Ectodermal cell (in vitro differentiated cells): ENCODE results near the gene NFKBIA.
"Not testable (repeated sequence)": the region's sequence is repeated elsewhere in the genome, so short reads cannot be mapped to it uniquely, and the experiment has no call there.

Source experiments
- H3K27ac ChIP-seq: 2 replicates; pipeline ENCODE4 v1.7.0; 2013; ENCODE audit warnings: mild to moderate bottlenecking, low read depth, low read length; ENCODE audit not compliant: insufficient read depth, poor library complexity, severe bottlenecking
- H3K27me3 ChIP-seq: 2 replicates; pipeline ENCODE4 v1.7.0; 2013; ENCODE audit warnings: mild to moderate bottlenecking, low read length; ENCODE audit not compliant: insufficient read depth, control insufficient read depth, poor library complexity, severe bottlenecking
- H3K36me3 ChIP-seq: one replicate; pipeline ENCODE4 v1.7.0; 2013; ENCODE audit warnings: low read length; ENCODE audit not compliant: control insufficient read depth, insufficient read depth
- H3K4me1 ChIP-seq: one replicate; pipeline ENCODE4 v1.7.0; 2013; ENCODE audit warnings: low read length; ENCODE audit not compliant: control insufficient read depth, insufficient read depth
- H3K4me3 ChIP-seq: 2 replicates; pipeline ENCODE4 v1.7.0; 2013; ENCODE audit warnings: low read depth, low read length, control low read depth; ENCODE audit not compliant: insufficient read depth
- H3K9me3 ChIP-seq: 2 replicates; pipeline ENCODE4 v1.7.0; 2013; ENCODE audit warnings: mild to moderate bottlenecking, low read length, moderate library complexity; ENCODE audit not compliant: control insufficient read depth
- WGBS, 2 experiments: methylation state at CpG; one replicate each; pipeline ENCODE4 v1.1.7; 2013; ENCODE audit warnings: missing lambda C conversion rate in 2 of 2; 5-methylcytosine and 5-hydroxymethylcytosine counted together

The NFKBIA gene

DNA sequence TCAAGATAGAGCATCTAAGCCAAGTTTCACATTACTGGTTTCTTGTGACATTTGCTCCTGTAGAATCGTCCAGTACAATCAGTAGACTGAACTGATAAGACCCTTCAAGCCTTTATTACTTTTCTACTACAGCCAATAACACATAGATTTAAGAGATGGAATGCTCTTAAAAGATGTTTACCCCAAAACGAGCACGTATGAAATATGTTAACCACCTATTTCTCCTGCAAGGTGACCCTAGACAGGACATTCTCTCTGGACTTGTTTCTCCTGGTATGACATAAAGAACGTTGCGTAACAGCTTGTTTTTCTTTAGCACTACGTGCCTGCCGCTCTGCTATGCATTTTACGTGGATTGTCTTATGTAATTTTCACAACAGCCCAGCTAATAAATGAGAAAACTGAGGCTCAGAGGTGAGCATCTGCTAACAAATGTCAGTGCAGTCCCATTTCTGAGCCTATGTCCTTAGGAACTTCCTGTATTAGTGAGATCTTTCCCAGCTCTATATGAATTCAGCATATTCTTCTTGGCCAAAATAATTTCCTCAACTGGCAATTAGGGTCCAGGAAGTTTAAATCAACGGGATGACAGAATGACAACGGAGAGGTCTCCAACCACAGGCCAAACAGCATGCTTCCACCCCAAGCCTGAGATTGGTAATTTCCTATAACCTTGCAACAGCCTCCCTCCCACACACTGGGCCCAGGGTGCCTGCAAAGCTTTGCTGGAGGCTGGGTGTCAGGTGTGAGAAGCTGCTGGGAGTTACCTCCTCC lies 3.7 kb downstream of the NFKBIA start:
- peaks cover 14% of the 10 kb centered on the region for H3K4me1 ChIP-seq
- 85 to 86% methylated on average over 10 of the region's 10 CpGs for WGBS, 2 experiments
- no peaks in the 10 kb centered on the region for H3K27me3 ChIP-seq
- H3K36me3 ChIP-seq, result peaks cover 14% of the 10 kb centered on the region
- no peak overlapping the region for H3K4me3 ChIP-seq
- H3K27ac ChIP-seq, result no peak overlapping the region
- H3K9me3 ChIP-seq, result no peaks in the 10 kb centered on the region

DNA sequence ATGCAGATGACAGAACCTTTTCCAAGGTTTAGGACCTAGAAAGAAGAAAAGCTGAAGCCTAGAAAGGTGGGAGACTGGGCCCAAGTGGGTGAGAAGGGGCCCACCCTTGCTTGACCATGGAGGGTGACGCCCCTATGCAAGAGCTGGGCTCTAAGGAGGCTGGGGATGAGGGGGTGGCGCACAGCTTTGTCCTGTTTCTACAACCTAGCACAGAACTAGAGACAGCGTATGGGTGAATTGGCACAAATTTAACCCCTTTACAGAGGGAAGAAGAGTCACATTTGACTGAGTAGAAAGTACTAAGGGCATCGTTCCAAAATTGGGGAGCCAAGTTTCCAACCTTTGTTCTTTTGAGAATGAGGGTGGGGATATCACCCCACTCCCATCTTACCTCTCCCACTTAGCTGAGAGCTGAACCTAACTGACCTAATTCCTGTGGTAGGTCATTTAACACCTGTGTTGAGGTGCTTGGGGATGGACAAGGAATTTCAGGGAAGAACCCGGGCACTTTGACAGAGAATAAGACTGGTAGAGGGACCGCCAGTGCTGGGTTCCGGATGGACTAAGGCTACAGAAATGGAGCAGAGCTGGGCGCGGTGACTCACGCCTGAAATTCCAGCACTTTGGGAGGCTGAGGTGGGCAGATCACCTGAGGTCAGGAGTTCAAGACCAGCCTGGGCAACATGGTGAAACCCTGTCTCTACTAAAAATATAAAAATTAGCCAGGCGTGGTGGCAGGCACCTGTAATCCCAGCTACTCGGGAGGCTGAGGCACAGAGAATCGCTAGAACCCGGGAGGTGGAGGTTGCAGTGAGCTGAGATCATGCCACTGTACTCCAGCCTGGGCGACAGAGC lies 5.2 kb downstream of the NFKBIA start:
- H3K27ac ChIP-seq, result no peak overlapping the region
- WGBS, 2 experiments, result 91 to 94% methylated on average over 13 to 15 of the region's 15 CpGs
- peaks cover 14% of the 10 kb centered on the region for H3K36me3 ChIP-seq
- peaks cover 6% of the 10 kb centered on the region for H3K4me1 ChIP-seq
- no peaks in the 10 kb centered on the region for H3K27me3 ChIP-seq
- no peak overlapping the region for H3K4me3 ChIP-seq
- no peaks in the 10 kb centered on the region for H3K9me3 ChIP-seq

DNA sequence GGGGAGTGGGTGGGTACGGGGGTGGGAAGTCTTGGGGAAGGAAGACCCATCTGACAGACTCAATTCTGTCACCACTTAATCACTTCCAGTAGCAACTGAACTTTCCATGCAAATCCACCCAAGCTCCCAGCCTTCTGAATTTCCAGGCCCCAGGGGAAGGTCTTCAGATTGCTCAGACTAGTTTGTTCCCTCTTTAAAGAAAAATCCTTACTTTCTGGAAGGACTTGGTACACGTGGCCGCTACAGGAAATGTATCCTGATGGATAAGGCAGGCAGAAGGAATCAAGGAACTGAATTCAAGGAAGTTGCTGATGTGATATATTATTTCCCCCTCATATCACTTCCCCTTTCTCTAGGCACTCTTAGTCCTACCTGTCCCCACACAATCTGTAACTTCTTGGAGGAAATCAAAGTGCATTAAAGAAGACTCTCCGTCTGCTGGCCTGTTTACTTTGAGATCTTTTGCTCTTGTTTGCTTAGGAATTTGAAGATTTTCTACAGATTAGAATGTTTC lies 6.4 kb downstream of the NFKBIA start:
- no peaks in the 10 kb centered on the region for H3K27me3 ChIP-seq
- H3K27ac ChIP-seq, result no peak overlapping the region
- H3K9me3 ChIP-seq, result no peaks in the 10 kb centered on the region
- peaks cover 14% of the 10 kb centered on the region for H3K36me3 ChIP-seq
- 59 to 100% methylated on average over 1 to 3 of the region's 4 CpGs for WGBS, 2 experiments
- H3K4me1 ChIP-seq, result peaks cover 1% of the 10 kb centered on the region
- no peak overlapping the region for H3K4me3 ChIP-seq

DNA sequence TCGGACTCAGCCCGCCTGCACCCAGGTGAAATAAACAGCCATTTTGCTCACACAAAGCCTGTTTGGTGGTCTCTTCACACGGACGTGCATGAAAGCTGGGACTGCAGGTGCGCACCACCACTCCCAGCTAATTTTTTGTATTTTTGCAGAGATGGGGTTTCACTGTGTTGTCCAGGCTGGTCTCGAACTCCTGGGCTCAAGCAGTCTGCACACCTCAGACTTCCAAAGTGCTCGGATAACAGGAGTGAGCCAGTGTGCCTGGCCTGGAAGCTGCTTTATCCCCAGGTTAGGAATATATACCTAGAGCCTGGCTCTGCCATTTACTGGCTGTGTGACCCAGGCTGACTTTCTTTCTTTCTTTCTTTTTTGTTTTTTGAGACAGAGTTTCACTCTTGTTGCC lies 7.9 kb downstream of the NFKBIA start:
- not testable (repeated sequence) for H3K27ac ChIP-seq

DNA sequence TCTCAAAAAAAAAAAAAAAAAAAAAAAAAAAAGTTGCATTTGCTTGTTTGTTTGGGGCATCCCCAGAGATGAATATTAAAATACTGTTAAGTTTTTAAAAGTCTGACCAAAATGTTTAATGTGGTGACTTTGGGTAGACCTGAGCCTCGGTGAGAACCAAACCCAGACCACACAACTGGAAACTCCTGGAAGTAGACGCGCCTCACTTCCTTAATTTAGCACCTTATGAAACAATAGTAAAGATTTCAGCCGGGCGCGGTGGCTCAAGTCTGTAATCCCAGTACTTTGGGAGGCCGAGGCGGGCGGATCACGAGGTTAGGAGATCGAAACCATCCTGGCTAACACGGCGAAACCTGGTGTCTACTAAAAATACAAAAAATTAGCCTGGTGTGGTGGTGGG lies 9.3 kb downstream of the NFKBIA start:
- WGBS, 2 experiments, result 89 to 96% methylated on average over 13 of the region's 13 CpGs
- Histone ChIP-seq H3K4me1 (no peaks in the 10 kb centered on the region), H3K4me3 (no peak overlapping the region), H3K36me3 (no peaks in the 10 kb centered on the region), H3K27ac (no peak overlapping the region), H3K9me3 (no peaks in the 10 kb centered on the region), H3K27me3 (no peaks in the 10 kb centered on the region)

More for the DNA sequence above, 7.9 kb downstream of the NFKBIA start:
- H3K4me3 ChIP-seq, H3K27me3 ChIP-seq, H3K9me3 ChIP-seq, H3K36me3 ChIP-seq, H3K4me1 ChIP-seq: not testable (repeated sequence)
- WGBS, 2 experiments, result 93 to 95% methylated on average over 7 of the region's 7 CpGs

DNA sequence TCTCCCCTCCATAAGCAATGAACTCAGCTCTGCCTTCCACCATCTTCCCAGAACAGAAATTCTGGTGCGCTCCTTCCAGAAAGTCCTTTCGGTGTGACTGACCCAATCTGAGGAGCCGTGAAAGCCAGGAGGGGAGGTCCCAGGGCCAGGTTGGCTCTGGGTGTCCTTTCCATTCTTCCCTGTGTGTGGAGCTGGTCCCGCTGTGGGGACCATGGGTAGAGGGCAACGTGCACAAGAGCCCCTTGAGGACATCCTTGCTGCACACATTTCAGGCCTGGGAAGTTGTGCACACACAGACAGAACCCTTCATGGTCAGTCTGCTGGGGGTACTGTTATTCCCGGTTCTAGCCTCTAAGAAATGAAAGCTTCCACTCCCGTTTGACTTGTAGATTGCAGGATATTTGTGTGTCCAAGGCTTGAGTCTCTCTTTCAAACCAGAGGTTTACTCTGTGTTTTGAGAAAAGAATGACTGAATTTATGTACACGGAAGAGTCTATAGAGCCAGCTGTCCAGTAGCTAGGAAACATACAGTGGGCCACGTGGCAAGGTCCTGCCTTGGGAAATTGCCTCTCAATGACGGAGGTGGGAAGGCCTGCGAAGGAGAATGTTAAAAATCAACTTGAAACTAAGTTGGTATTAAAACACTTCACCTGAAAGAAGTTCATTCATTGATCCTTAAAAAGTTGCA lies 10.1 kb downstream of the NFKBIA start:
- Histone ChIP-seq H3K27me3 (no peaks in the 10 kb centered on the region), H3K4me3 (no peak overlapping the region), H3K4me1 (no peaks in the 10 kb centered on the region), H3K9me3 (no peaks in the 10 kb centered on the region), H3K27ac (no peak overlapping the region), H3K36me3 (no peaks in the 10 kb centered on the region)
- WGBS, 2 experiments, result 90 to 91% methylated on average over 11 of the region's 11 CpGs

DNA sequence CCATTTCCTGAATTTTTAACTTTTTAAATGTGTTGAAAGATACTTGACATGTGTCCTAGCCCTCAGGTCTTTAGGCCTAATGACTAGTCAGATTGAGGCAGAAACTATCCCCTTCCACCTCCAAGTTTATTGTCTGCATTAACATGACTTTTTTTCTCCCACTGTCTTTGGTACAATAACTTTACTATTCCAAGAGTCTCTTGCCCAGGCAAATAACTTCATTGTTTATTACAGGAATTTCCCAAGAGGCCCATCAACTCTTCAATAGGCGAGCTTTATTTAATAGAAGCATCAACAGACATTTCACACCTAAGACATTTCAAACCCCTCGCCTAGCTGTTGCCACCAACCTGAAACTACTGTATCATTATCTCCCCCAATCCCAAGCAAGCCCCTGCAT lies 10.7 kb downstream of the NFKBIA start:
- H3K4me3 ChIP-seq, result no peak overlapping the region
- no peaks in the 10 kb centered on the region for H3K36me3 ChIP-seq
- H3K9me3 ChIP-seq, result no peaks in the 10 kb centered on the region
- H3K4me1 ChIP-seq, result no peaks in the 10 kb centered on the region
- H3K27ac ChIP-seq, result no peak overlapping the region
- no peaks in the 10 kb centered on the region for H3K27me3 ChIP-seq
- 91 to 97% methylated on average over 2 of the region's 2 CpGs for WGBS, 2 experiments

DNA sequence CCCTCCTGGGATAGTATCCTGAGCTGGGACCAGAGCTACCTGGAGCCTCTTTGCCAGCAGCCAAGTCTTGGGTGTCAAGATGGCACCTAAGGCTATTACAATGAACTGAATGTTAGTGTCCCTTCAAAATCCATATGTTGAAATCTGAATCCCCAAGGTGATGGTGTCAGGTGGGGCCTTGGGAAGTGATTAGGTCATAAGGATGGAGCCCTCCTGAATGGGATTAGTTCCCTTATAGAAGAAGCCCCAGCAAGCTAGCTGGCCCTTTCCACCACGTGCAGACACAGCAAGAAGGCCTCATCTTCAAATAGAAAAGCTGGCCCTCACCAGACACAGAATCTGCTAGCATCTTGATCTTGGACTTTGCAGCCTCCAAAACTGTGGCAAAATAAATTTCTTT lies 12.4 kb downstream of the NFKBIA start:
- Histone ChIP-seq H3K27ac (no peak overlapping the region), H3K36me3 (no peaks in the 10 kb centered on the region), H3K4me3 (no peak overlapping the region), H3K4me1 (no peaks in the 10 kb centered on the region), H3K27me3 (no peaks in the 10 kb centered on the region), H3K9me3 (no peaks in the 10 kb centered on the region)
- 81 to 94% methylated on average over 1 of the region's 1 CpG for WGBS, 2 experiments

DNA sequence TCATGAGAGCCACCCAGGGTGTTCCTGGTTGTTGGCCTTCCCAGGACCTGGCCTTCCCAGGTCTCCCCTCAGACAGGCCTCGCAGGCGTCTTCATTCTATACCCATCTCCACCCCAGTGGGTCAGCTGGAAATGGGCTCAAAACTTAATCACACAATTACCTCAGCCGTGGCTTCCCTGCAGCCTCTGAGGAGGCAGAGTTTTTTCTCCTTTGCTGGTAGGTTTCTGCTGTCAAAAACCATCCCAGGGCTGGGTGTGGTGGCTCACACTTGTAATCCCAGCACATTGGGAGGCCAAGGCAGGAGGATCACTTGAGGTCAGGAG lies 13.2 kb downstream of the NFKBIA start:
- Histone ChIP-seq H3K27ac (no peak overlapping the region), H3K27me3 (no peaks in the 10 kb centered on the region), H3K36me3 (no peaks in the 10 kb centered on the region), H3K4me1 (no peaks in the 10 kb centered on the region), H3K9me3 (no peaks in the 10 kb centered on the region), H3K4me3 (no peak overlapping the region)
- 94 to 95% methylated on average over 3 of the region's 3 CpGs for WGBS, 2 experiments
